Esophagus squamous epithelium (tissue), 5 donors: ENCODE measurements around the gene ARHGAP25. TPM values are rescaled to one million over a fixed set of nuclear protein-coding genes. Genes with fewer than 3 reads are reported as not detected.

Source experiments
- DNase-seq: peaks from one replicate; lab custom pipeline; 2025; lab: John Stamatoyannopoulos, UW
- H3K27ac ChIP-seq, 4 donors: fragments of 200-600 bp; sonication (generic); one replicate each; pipeline ENCODE4 v1.5.1; 2016 to 2019; ENCODE audit warnings: mild to moderate bottlenecking in 1 of 4
- H3K27me3 ChIP-seq, 4 donors: fragments of 200-600 bp; sonication (generic); 1 replicate in 3 of 4; 2 replicates in 1 of 4; pipeline versions ENCODE4 v1.5.1 to v1.6.0; 2017 to 2021; ENCODE audit warnings: antibody characterized with exemption in 1 of 4
- H3K36me3 ChIP-seq, 3 donors: fragments of 200-600 bp; sonication (generic); one replicate each; pipeline ENCODE4 v1.5.1; 2016 to 2019
- H3K4me1 ChIP-seq, 3 donors: fragments of 200-600 bp; sonication (generic); one replicate each; pipeline ENCODE4 v1.5.1; 2017 to 2019
- H3K4me3 ChIP-seq, 4 donors: fragments of 200-600 bp; sonication (generic); 1 replicate in 3 of 4; 2 replicates in 1 of 4; pipeline ENCODE4 v1.5.1; 2016 to 2019; ENCODE audit warnings: mild to moderate bottlenecking in 2 of 4, moderate library complexity in 1 of 4
- H3K9me3 ChIP-seq, 3 donors: fragments of 200-600 bp; sonication (generic); one replicate each; pipeline ENCODE4 v1.5.1; 2016 to 2019
- CTCF ChIP-seq, 6 experiments: fragments of 450-650 bp in 4 of 6; fragments of 200-600 bp in 2 of 6; sonication (generic) in 2 of 6; IDR thresholded peaks; one replicate each; pipeline ENCODE4 v1.5.1; 2016 to 2019; ENCODE audit warnings: antibody characterized with exemption in 6 of 6, mild to moderate bottlenecking in 4 of 6, moderate library complexity in 4 of 6
- POLR2A ChIP-seq, 4 donors: fragments of 450-650 bp; IDR thresholded peaks; one replicate each; pipeline ENCODE4 v1.6.1; 2017; ENCODE audit warnings: antibody characterized with exemption in 4 of 4, mild to moderate bottlenecking in 4 of 4, moderate library complexity in 3 of 4
- WGBS, 2 donors: methylation state at CpG; one replicate each; pipeline ENCODE4 v1.1.5; 2018; 5-methylcytosine and 5-hydroxymethylcytosine counted together
- intact Hi-C: fragments of 100-400 bp; cut with DNase I; formaldehyde crosslinking; loops from one replicate; pipeline ENCODE4 v1.15.0; 2022
- total RNA-seq, 4 donors: library from RNA; depleted of rRNA; stranded (reverse); fragments of >200 nt; gene quantifications; one replicate each; pipeline ENCODE4 v1.1.0, GENCODE V29; 2016
- donor health status: DM: yes; HTN: yes; CAD: no.

Gene ARHGAP25
- total RNA-seq, 4 donors from 2014 or later, result 3.2 to 9.0 (median 5.5) TPM

GRCh38 chr2:68737711-68738110 lies 3.1 kb downstream of the ARHGAP25 start:
- TF ChIP-seq CTCF (IDR thresholded peaks at IDR 0.05), result no peak
- TF ChIP-seq POLR2A (IDR thresholded peaks at IDR 0.05), result peak in 1 of 4 donors; percentile 23
- Histone ChIP-seq H3K27me3 (no peaks in the 10 kb centered on the region), H3K36me3 (no peaks in the 10 kb centered on the region), H3K4me3 (peak overlapping the region in 2 of 4 donors; percentile 4 to 57), H3K27ac (peak overlapping the region; percentile 28 to 62 (median 45)), H3K9me3 (no peaks in the 10 kb centered on the region), H3K4me1 (peaks cover 27 to 67% (median 29%) of the 10 kb centered on the region in 3 donors)
- intact Hi-C loops, result no loop called here
- 50 to 57% methylated on average over 1 of the region's 1 CpG for WGBS, 2 donors
- DNase-seq, result no peak

- Histone ChIP-seq H3K4me3 (no peak overlapping the region), H3K27me3 (no peaks in the 10 kb centered on the region), H3K9me3 (no peaks in the 10 kb centered on the region), H3K27ac (peak overlapping the region in 3 of 4 donors; percentile 22 to 62 (median 34)), H3K36me3 (no peaks in the 10 kb centered on the region), H3K4me1 (peaks cover 28 to 72% (median 35%) of the 10 kb centered on the region in 3 donors)
- 69 to 73% methylated on average over 3 of the region's 3 CpGs for WGBS, 2 donors
- TF ChIP-seq CTCF (IDR thresholded peaks at IDR 0.05) (no peak), POLR2A (IDR thresholded peaks at IDR 0.05) (no peak)
- DNase-seq, result no peak
- intact Hi-C loops, result no loop called here
These were observed 4.4 kb downstream of the ARHGAP25 start for GRCh38 chr2:68738906-68739594.

GRCh38 chr2:68739595-68740399 lies 5.2 kb downstream of the ARHGAP25 start:
- Histone ChIP-seq H3K4me1 (peaks cover 24 to 72% (median 41%) of the 10 kb centered on the region in 3 donors), H3K27ac (peak overlapping the region; percentile 50 to 67 (median 60)), H3K9me3 (no peaks in the 10 kb centered on the region), H3K27me3 (no peaks in the 10 kb centered on the region), H3K36me3 (no peaks in the 10 kb centered on the region), H3K4me3 (peak overlapping the region in 1 of 4 donors; percentile 6)
- WGBS, 2 donors, result 61 to 78% methylated on average over 6 of the region's 6 CpGs
- TF ChIP-seq POLR2A (IDR thresholded peaks at IDR 0.05), result no peak
- TF ChIP-seq CTCF (IDR thresholded peaks at IDR 0.05), result no peak
- intact Hi-C loops, result no loop called here
- DNase-seq, result no peak

GRCh38 chr2:68740400-68740914 lies 5.8 kb downstream of the ARHGAP25 start:
- no peak for TF ChIP-seq POLR2A (IDR thresholded peaks at IDR 0.05)
- TF ChIP-seq CTCF (IDR thresholded peaks at IDR 0.05), result no peak
- Histone ChIP-seq H3K27me3 (no peaks in the 10 kb centered on the region), H3K4me1 (peaks cover 24 to 78% (median 45%) of the 10 kb centered on the region in 3 donors), H3K9me3 (no peaks in the 10 kb centered on the region), H3K27ac (peak overlapping the region; percentile 50 to 67 (median 60)), H3K4me3 (peak overlapping the region in 1 of 4 donors; percentile 6), H3K36me3 (no peaks in the 10 kb centered on the region)
- WGBS, 2 donors, result 10 to 25% methylated on average over 2 of the region's 2 CpGs
- DNase-seq, result no peak
- intact Hi-C loops, result no loop called here
